ENCODE measurements around the gene DENND6A.
"Not testable (repeated sequence)": the region's sequence is repeated elsewhere in the genome, so short reads cannot be mapped to it uniquely, and the experiment has no call there.

The DENND6A gene

DNA sequence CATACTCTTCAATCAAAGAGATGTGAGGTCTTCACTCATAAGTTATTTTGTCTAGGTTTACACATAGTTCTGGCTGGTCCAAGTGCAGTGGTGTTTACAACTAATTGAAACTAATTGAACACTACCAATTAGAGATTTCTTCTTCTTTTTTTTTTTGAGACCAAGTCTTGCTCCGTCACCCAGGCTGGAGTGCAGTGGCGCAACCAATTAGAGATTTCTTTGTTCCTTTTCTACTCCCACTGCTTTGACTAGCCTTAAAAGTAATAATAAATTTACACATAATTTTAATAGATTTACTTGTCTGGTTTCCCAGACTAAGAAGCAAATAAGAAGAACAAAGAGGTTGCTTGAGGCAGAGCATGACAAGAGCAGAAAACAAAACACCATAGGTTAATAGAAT lies 6.7 kb upstream of the DENND6A start:
- Histone ChIP-seq H3K27ac (ENCODE audit: poor library complexity, severe bottlenecking) (no peak overlapping the region), H3K4me1 (ENCODE audit: insufficient read depth, poor library complexity, severe bottlenecking) (peaks cover 17% of the 10 kb centered on the region), H3K9me3 (ENCODE audit: severe bottlenecking) (no peaks in the 10 kb centered on the region), H3K27me3 (ENCODE audit: insufficient read depth, poor library complexity, severe bottlenecking) (no peaks in the 10 kb centered on the region), H3K4me3 (ENCODE audit: severe bottlenecking) (no peak overlapping the region), H3K36me3 (ENCODE audit: low read depth) (no peaks in the 10 kb centered on the region)
- TF ChIP-seq, protein P1, sequence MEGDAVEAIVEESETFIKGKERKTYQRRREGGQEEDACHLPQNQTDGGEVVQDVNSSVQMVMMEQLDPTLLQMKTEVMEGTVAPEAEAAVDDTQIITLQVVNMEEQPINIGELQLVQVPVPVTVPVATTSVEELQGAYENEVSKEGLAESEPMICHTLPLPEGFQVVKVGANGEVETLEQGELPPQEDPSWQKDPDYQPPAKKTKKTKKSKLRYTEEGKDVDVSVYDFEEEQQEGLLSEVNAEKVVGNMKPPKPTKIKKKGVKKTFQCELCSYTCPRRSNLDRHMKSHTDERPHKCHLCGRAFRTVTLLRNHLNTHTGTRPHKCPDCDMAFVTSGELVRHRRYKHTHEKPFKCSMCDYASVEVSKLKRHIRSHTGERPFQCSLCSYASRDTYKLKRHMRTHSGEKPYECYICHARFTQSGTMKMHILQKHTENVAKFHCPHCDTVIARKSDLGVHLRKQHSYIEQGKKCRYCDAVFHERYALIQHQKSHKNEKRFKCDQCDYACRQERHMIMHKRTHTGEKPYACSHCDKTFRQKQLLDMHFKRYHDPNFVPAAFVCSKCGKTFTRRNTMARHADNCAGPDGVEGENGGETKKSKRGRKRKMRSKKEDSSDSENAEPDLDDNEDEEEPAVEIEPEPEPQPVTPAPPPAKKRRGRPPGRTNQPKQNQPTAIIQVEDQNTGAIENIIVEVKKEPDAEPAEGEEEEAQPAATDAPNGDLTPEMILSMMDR (IDR thresholded peaks at IDR 0.05; ENCODE audit: poor library complexity, severe bottlenecking) = no peak
- DNase-seq (ENCODE audit: low spot score) = no peak
- ATAC-seq (ENCODE audit: low read depth) = no peak

DNA sequence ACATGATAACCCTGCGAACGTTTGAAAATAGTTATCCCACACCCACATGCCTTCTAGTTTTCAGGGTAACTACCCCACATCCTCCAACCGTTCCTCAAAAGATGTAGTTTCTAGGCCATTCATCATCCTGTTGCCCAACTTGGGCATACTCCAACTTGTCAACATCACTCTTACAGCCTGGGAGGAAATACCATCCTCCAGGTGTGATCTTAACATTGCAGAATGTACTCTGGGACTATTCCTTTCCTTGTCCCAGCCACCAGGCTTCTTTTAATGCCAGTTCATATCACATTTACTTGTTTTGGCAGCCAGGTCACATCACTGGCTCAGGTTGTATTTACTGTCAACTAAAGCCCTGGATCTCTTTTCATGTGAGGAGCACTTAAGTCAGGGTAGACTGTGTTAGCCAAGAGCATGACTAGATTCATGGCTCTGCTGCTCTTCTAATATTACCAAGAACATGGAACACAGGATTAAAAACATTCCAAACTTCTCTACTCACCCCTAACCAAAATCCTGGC lies 4.0 kb upstream of the DENND6A start:
- Histone ChIP-seq H3K27ac (ENCODE audit: poor library complexity, severe bottlenecking) (peak overlapping the region; percentile 89), H3K9me3 (ENCODE audit: severe bottlenecking) (no peaks in the 10 kb centered on the region), H3K4me3 (ENCODE audit: severe bottlenecking) (no peak overlapping the region), H3K36me3 (ENCODE audit: low read depth) (no peaks in the 10 kb centered on the region), H3K4me1 (ENCODE audit: insufficient read depth, poor library complexity, severe bottlenecking) (peaks cover 27% of the 10 kb centered on the region), H3K27me3 (ENCODE audit: insufficient read depth, poor library complexity, severe bottlenecking) (no peaks in the 10 kb centered on the region)
- peak; percentile 50 for ATAC-seq (ENCODE audit: low read depth)
- no peak for DNase-seq (ENCODE audit: low spot score)
- TF ChIP-seq, protein P1 (IDR thresholded peaks at IDR 0.05; ENCODE audit: poor library complexity, severe bottlenecking) = no peak

DNA sequence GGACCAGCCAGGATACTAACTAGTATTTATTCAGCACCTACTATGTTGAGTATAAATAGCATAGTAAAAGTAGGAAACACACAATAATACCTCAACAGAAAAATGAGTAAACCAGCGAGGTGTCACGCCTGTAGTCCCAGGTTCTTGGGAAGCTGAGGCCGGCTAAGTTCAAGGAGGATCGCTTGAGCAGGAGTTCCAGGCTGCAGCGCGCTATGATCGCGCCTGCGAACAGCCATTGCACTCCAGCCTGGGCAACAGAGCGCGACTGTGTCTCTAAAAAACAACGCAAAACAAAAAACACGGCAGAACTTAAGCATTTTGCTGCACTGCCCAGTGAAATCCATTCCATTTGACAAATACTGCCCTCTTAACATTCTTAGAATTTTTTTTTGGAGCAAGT lies 1.3 kb upstream of the DENND6A start:
- no peaks in the 10 kb centered on the region for H3K9me3 ChIP-seq (ENCODE audit: severe bottlenecking)
- peak overlapping the region; percentile 92 for H3K27ac ChIP-seq (ENCODE audit: poor library complexity, severe bottlenecking)
- TF ChIP-seq, protein P1 (IDR thresholded peaks at IDR 0.05; ENCODE audit: poor library complexity, severe bottlenecking) = no peak
- H3K4me1 ChIP-seq (ENCODE audit: insufficient read depth, poor library complexity, severe bottlenecking) = peaks cover 33% of the 10 kb centered on the region
- DNase-seq (ENCODE audit: low spot score) = no peak
- no peaks in the 10 kb centered on the region for H3K27me3 ChIP-seq (ENCODE audit: insufficient read depth, poor library complexity, severe bottlenecking)
- H3K36me3 ChIP-seq (ENCODE audit: low read depth) = peaks cover 5% of the 10 kb centered on the region; the same call in 1 of the 2 replicates
- H3K4me3 ChIP-seq (ENCODE audit: severe bottlenecking) = no peak overlapping the region
- ATAC-seq (ENCODE audit: low read depth) = no peak

DNA sequence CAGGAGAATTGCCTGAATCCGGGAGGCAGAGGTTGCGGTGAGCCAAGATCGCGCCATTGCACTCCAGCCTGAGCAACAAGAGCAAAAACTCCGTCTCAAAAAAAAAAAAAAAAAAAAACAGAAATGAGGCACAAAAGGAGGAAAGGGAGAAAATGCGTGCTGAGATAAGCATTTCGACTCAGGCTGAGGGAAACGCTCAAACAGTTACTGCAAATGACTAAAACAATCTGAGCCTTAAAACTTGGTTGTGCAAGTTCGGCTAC lies 813 bp downstream of the DENND6A start:
- peaks cover 25% of the 10 kb centered on the region for H3K4me1 ChIP-seq (ENCODE audit: insufficient read depth, poor library complexity, severe bottlenecking)
- not testable (repeated sequence) for H3K36me3 ChIP-seq (ENCODE audit: low read depth); DNase-seq (ENCODE audit: low spot score); H3K9me3 ChIP-seq (ENCODE audit: severe bottlenecking); H3K27me3 ChIP-seq (ENCODE audit: insufficient read depth, poor library complexity, severe bottlenecking); ATAC-seq (ENCODE audit: low read depth)
- H3K27ac ChIP-seq (ENCODE audit: poor library complexity, severe bottlenecking) = peak overlapping the region; percentile 92
- peak overlapping the region; percentile 65 for H3K4me3 ChIP-seq (ENCODE audit: severe bottlenecking)

DNA sequence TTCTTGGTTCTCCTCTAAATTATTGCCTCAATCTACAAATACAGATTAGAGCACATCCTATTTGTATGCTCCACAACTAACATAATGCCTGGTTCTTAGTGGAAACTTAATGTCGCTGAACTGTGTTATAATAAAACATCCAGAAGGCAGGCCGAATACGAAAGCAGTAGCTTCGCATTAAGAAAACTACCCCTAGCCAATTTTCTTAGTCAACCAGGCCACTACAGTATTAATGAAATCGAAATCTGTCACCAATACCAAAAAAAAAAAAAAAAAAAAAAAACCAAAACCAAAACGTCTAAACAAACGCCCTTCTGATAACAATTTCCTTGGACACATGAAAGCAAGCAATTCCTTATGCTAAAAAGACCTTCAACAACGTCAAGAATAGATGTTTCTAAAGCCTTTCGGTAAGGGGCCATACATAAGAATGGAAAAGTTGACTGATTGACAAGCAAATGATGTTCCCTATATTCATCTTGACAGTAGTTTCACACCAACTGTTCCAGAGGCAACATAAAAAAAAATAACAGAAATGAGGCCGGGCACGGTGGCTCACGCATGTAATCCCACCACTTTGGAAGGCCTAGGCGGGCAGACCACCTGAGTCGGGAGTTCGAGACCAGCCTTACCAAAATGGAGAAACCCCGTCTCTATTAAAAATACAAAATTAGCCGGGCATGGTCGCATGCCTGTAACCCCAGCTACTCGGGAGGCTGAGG lies 1.3 kb downstream of the DENND6A start:
- H3K36me3 ChIP-seq (ENCODE audit: low read depth) = peaks cover 10% of the 10 kb centered on the region
- peak overlapping the region; percentile 65 for H3K4me3 ChIP-seq (ENCODE audit: severe bottlenecking)
- peak overlapping the region; percentile 92 for H3K27ac ChIP-seq (ENCODE audit: poor library complexity, severe bottlenecking)
- H3K27me3 ChIP-seq (ENCODE audit: insufficient read depth, poor library complexity, severe bottlenecking) = no peaks in the 10 kb centered on the region
- peaks cover 21% of the 10 kb centered on the region for H3K4me1 ChIP-seq (ENCODE audit: insufficient read depth, poor library complexity, severe bottlenecking)
- DNase-seq (ENCODE audit: low spot score) (no peak), ATAC-seq (ENCODE audit: low read depth) (no peak)
- no peaks in the 10 kb centered on the region for H3K9me3 ChIP-seq (ENCODE audit: severe bottlenecking)
- TF ChIP-seq, protein P1 (IDR thresholded peaks at IDR 0.05; ENCODE audit: poor library complexity, severe bottlenecking) = no peak

Data from RWPE2 (cell line).